Measurements from ENCODE around the gene ZNF784.

Gene ZNF784

DNA sequence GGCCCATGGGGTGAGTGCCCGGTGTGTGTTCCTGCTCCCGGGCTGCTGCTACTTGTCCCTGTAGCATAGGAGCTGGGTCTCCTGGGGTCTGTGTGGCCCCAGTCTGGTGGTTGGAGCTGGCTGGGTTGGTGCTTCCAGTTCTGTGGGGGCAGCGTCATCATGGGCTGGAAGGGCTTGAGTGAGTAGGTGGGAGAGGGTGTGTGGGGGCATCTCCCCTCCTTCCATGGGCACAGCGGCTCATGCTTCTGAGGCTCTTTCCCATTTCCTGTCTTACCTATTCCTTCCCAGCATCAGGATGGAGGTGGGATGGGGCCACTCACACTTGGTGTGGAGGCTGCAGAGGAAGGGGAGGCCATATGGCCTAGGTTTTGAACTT lies 42.6 kb upstream of the ZNF784 start:
- no peak overlapping the region for H3K4me2 ChIP-seq (ENCODE audit: low read length)
- no peaks in the 10 kb centered on the region for H3K9me3 ChIP-seq (replicated peaks; ENCODE audit: low read length)
- H3K9ac ChIP-seq (ENCODE audit: low read depth, low read length) = no peak overlapping the region
- peaks cover 3% of the 10 kb centered on the region for H3K4me1 ChIP-seq (ENCODE audit: control insufficient read depth, insufficient read depth, low read length)
- H3K4me3 ChIP-seq (ENCODE audit: low read length) = no peak overlapping the region
- peaks cover 70% of the 10 kb centered on the region for H3K36me3 ChIP-seq (ENCODE audit: insufficient read depth, low read length)
- H3K27me3 ChIP-seq (ENCODE audit: control insufficient read depth, insufficient read depth, low read length) = no peaks in the 10 kb centered on the region

DNA sequence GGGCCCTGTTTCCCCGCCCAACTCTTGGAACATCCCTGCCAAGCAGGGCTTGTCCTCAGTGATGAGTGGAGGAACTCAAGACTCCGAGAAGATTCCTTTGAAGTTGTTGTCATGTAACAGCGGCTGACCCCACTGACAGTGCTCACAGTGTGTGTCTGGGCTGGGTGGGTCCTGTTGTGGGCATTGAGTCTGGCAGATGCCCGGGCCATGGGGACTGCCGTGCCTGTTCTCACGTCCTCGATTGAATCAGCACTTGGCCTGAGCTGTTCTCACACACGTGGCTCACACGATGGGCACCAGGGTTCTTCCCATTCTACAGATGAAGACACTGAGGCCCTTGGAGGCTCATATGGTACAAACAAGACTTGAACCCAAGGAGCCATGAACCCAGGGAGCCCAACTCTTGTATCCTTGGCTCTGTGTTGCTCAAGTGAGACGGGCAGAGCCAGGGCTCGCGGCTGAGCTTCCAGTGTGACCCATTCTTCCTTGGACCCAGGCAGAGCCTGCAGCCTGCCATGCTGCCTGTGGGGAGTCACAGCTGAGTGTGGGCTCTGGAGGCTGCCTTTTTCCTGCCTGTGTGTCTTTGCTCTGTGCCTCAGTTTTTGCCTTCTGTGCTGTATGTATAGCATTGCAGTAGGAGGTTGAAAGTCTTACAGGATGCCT lies 42.1 kb upstream of the ZNF784 start:
- Histone ChIP-seq H3K4me2 (ENCODE audit: low read length) (no peak overlapping the region), H3K9ac (ENCODE audit: low read depth, low read length) (no peak overlapping the region), H3K9me3 (replicated peaks; ENCODE audit: low read length) (no peaks in the 10 kb centered on the region), H3K4me3 (ENCODE audit: low read length) (no peak overlapping the region), H3K36me3 (ENCODE audit: insufficient read depth, low read length) (peaks cover 75% of the 10 kb centered on the region), H3K27me3 (ENCODE audit: control insufficient read depth, insufficient read depth, low read length) (no peaks in the 10 kb centered on the region), H3K4me1 (ENCODE audit: control insufficient read depth, insufficient read depth, low read length) (peaks cover 2% of the 10 kb centered on the region)

DNA sequence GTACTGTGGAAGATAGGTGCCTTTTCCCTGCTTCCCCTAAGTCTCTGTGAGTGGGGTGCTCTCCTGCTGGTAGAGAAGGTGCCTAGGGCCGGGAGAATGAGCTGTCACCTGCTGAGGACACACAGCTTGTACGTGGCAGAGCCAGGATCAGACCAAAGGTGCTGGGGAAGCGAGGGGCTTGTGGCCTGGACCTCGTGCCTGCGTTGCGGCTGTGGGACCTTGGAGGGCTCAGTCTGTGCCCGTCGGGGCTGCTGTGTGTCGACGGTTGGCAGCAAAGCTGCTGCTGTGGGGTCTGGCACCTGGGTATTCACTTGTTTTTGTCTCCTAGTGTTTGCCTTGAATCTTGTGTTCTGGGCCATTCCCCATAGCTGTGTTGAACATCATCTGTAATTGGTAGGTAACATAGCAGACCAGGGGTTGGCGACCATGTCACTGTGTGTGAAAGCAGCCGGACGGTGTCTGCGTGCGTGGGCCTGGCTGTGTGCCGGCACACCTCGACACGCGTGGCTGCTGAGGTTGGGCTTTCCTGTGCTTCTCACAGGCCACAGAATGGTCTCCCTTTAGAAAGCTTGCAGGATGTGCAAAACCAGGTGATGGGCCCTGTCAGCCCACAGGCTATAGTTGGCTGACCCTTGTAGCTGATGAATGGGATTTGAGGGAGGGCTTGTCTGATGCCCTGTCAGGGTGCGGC lies 39.6 kb upstream of the ZNF784 start:
- no peaks in the 10 kb centered on the region for H3K27me3 ChIP-seq (ENCODE audit: control insufficient read depth, insufficient read depth, low read length)
- no peak overlapping the region for H3K4me3 ChIP-seq (ENCODE audit: low read length)
- no peak overlapping the region for H3K9ac ChIP-seq (ENCODE audit: low read depth, low read length)
- peaks cover 73% of the 10 kb centered on the region for H3K36me3 ChIP-seq (ENCODE audit: insufficient read depth, low read length)
- peaks cover under 1% of the 10 kb centered on the region for H3K4me1 ChIP-seq (ENCODE audit: control insufficient read depth, insufficient read depth, low read length)
- H3K4me2 ChIP-seq (ENCODE audit: low read length) = no peak overlapping the region
- no peaks in the 10 kb centered on the region for H3K9me3 ChIP-seq (replicated peaks; ENCODE audit: low read length)

DNA sequence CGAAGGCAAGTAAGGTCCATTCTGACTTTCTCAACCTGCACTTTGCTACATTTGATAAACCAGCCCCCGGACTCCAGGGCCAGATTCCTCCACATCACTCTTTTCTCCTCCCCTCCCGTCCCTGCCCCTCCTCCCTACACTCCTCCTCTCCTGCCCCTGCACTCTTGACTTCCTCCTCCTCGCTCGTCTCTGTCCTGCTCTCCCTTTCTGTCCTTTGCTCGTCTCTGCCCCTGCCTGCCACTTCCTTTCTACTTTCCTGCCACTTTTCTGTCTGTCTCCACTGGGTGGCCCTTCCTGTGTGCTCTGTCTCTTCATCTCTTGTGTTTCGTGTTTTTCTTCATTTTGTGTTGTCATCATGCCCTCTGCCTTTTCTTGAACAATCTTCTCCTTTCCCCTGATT lies 37.5 kb upstream of the ZNF784 start:
- Histone ChIP-seq H3K9ac (ENCODE audit: low read depth, low read length) (no peak overlapping the region), H3K4me3 (ENCODE audit: low read length) (no peak overlapping the region), H3K4me2 (ENCODE audit: low read length) (no peak overlapping the region), H3K4me1 (ENCODE audit: control insufficient read depth, insufficient read depth, low read length) (peaks cover 21% of the 10 kb centered on the region), H3K9me3 (replicated peaks; ENCODE audit: low read length) (no peaks in the 10 kb centered on the region), H3K36me3 (ENCODE audit: insufficient read depth, low read length) (peaks cover 58% of the 10 kb centered on the region), H3K27me3 (ENCODE audit: control insufficient read depth, insufficient read depth, low read length) (no peaks in the 10 kb centered on the region)

DNA sequence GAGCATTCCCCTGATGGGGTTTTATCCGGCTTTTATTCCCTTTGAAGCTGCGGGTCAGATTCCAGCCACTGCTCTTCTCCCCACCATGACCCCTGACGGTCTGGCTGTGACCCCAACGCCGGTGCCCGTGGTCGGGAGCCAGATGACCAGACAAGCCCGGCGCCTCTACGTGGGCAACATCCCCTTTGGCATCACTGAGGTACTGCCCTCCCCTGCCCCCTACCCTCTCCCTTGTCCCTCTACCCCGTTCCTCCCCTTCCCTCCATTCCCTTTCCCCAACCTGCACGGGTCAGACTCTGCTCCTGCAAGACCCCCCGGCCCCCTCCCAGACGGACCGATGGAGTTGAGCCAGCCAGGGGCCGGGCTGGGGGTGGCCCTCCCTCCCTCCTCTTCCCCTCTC lies 36.6 kb upstream of the ZNF784 start:
- H3K4me2 ChIP-seq (ENCODE audit: low read length) = no peak overlapping the region
- H3K4me1 ChIP-seq (ENCODE audit: control insufficient read depth, insufficient read depth, low read length) = peaks cover 28% of the 10 kb centered on the region
- H3K4me3 ChIP-seq (ENCODE audit: low read length) = no peak overlapping the region
- peaks cover 50% of the 10 kb centered on the region for H3K36me3 ChIP-seq (ENCODE audit: insufficient read depth, low read length)
- no peak overlapping the region for H3K9ac ChIP-seq (ENCODE audit: low read depth, low read length)
- H3K27me3 ChIP-seq (ENCODE audit: control insufficient read depth, insufficient read depth, low read length) = no peaks in the 10 kb centered on the region
- no peaks in the 10 kb centered on the region for H3K9me3 ChIP-seq (replicated peaks; ENCODE audit: low read length)

GRCh38 chr19:55660404-55660803 lies 36.0 kb upstream of the ZNF784 start:
- H3K4me3 ChIP-seq (ENCODE audit: low read length) = no peak overlapping the region
- no peak overlapping the region for H3K9ac ChIP-seq (ENCODE audit: low read depth, low read length)
- no peaks in the 10 kb centered on the region for H3K9me3 ChIP-seq (replicated peaks; ENCODE audit: low read length)
- H3K36me3 ChIP-seq (ENCODE audit: insufficient read depth, low read length) = peaks cover 50% of the 10 kb centered on the region
- H3K4me1 ChIP-seq (ENCODE audit: control insufficient read depth, insufficient read depth, low read length) = peaks cover 28% of the 10 kb centered on the region
- no peak overlapping the region for H3K4me2 ChIP-seq (ENCODE audit: low read length)
- H3K27me3 ChIP-seq (ENCODE audit: control insufficient read depth, insufficient read depth, low read length) = no peaks in the 10 kb centered on the region

DNA sequence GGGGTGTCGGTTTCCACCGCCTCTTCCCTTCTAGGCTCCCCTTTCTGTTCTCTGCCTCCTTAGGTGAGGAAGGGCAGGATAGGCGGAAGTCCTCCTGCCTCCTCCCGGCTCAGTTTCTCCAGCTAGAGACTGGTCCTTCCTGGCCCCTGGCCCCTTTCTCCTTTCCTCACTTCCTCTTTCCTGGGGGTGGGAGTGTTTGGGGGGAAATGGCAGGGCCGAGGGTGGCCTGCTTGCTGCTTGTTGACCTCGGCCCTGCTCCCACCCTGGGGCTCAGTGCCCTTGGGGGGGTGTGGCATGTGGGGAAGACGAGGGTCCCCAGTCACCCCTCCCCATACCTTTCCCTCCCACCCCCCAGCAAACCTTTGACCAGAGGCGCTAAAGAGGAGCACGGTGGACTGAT lies 35.5 kb upstream of the ZNF784 start:
- H3K9me3 ChIP-seq (replicated peaks; ENCODE audit: low read length) = no peaks in the 10 kb centered on the region
- peaks cover 50% of the 10 kb centered on the region for H3K36me3 ChIP-seq (ENCODE audit: insufficient read depth, low read length)
- no peak overlapping the region for H3K9ac ChIP-seq (ENCODE audit: low read depth, low read length)
- H3K27me3 ChIP-seq (ENCODE audit: control insufficient read depth, insufficient read depth, low read length) = no peaks in the 10 kb centered on the region
- peaks cover 28% of the 10 kb centered on the region for H3K4me1 ChIP-seq (ENCODE audit: control insufficient read depth, insufficient read depth, low read length)
- H3K4me3 ChIP-seq (ENCODE audit: low read length) = no peak overlapping the region
- no peak overlapping the region for H3K4me2 ChIP-seq (ENCODE audit: low read length)

DNA sequence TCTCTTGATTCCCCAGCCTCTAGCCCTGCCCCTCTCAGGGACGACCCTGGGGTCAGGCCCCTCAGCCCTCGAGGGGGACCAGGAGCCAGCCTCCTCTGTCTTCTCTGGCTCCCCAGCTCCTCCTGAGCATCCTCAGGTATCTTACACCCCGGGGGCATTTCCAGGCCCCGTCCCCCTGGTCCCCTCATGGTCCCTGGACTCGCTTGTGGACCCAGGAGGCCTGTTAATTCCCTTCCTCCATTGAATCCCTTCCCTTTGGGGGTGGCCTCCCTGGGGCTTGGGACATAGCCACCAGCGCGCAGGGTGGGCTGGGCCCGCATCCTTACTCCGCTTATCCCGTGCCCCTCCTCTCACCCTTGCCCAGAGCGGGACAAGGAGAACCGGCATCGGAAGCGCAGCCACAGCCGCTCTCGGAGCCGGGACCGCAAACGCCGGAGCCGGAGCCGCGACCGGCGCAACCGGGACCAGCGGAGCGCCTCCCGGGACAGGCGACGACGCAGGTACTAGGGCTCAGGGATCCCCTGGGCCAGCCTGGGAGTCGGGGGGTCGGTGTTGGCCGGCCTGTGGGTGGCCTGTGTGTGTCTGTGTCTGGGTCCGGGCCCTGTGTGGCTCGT lies 34.6 kb upstream of the ZNF784 start:
- peaks cover 44% of the 10 kb centered on the region for H3K36me3 ChIP-seq (ENCODE audit: insufficient read depth, low read length)
- no peaks in the 10 kb centered on the region for H3K27me3 ChIP-seq (ENCODE audit: control insufficient read depth, insufficient read depth, low read length)
- H3K4me2 ChIP-seq (ENCODE audit: low read length) = peak overlapping the region; percentile 90
- H3K9ac ChIP-seq (ENCODE audit: low read depth, low read length) = no peak overlapping the region
- no peak overlapping the region for H3K4me3 ChIP-seq (ENCODE audit: low read length)
- H3K9me3 ChIP-seq (replicated peaks; ENCODE audit: low read length) = no peaks in the 10 kb centered on the region
- H3K4me1 ChIP-seq (ENCODE audit: control insufficient read depth, insufficient read depth, low read length) = peaks cover 28% of the 10 kb centered on the region

GRCh38 chr19:55656988-55657747 lies 32.8 kb upstream of the ZNF784 start:
- Histone ChIP-seq H3K9me3 (replicated peaks; ENCODE audit: low read length) (no peaks in the 10 kb centered on the region), H3K27me3 (ENCODE audit: control insufficient read depth, insufficient read depth, low read length) (no peaks in the 10 kb centered on the region), H3K36me3 (ENCODE audit: insufficient read depth, low read length) (peaks cover 31% of the 10 kb centered on the region), H3K4me3 (ENCODE audit: low read length) (peak overlapping the region; percentile 93), H3K4me1 (ENCODE audit: control insufficient read depth, insufficient read depth, low read length) (peaks cover 28% of the 10 kb centered on the region), H3K9ac (ENCODE audit: low read depth, low read length) (peak overlapping the region; percentile 99), H3K4me2 (ENCODE audit: low read length) (peak overlapping the region; percentile 90)

- Histone ChIP-seq H3K9me3 (replicated peaks; ENCODE audit: low read length) (no peaks in the 10 kb centered on the region), H3K36me3 (ENCODE audit: insufficient read depth, low read length) (peaks cover 26% of the 10 kb centered on the region), H3K27me3 (ENCODE audit: control insufficient read depth, insufficient read depth, low read length) (no peaks in the 10 kb centered on the region), H3K4me1 (ENCODE audit: control insufficient read depth, insufficient read depth, low read length) (peaks cover 28% of the 10 kb centered on the region), H3K4me2 (ENCODE audit: low read length) (peak overlapping the region; percentile 90), H3K9ac (ENCODE audit: low read depth, low read length) (peak overlapping the region; percentile 99), H3K4me3 (ENCODE audit: low read length) (peak overlapping the region; percentile 93)
Observed at GRCh38 chr19:55656552-55656951, 32.2 kb upstream of the ZNF784 start.

DNA sequence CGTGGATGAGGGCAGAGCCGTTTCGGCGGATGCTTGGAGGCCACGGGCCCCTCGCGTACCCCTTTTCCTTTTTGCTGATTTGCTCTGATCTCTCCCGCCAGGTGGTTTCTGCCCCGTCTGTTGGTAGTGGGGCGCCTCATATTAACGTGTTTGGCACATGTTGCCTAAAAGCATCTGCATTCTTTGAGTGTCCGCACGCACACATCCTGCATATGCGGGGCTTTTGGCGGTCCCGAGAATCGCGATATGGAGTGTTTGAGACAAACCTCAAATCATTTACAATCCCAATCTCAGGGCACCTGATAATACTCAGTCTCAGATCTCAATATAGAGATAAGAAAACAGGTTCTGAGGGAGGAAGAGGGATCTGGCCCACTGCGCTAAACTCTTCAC lies 31.3 kb upstream of the ZNF784 start:
- Histone ChIP-seq H3K4me1 (ENCODE audit: control insufficient read depth, insufficient read depth, low read length) (peaks cover 28% of the 10 kb centered on the region), H3K9me3 (replicated peaks; ENCODE audit: low read length) (no peaks in the 10 kb centered on the region), H3K27me3 (ENCODE audit: control insufficient read depth, insufficient read depth, low read length) (no peaks in the 10 kb centered on the region), H3K4me2 (ENCODE audit: low read length) (peak overlapping the region; percentile 90), H3K9ac (ENCODE audit: low read depth, low read length) (peak overlapping the region; percentile 99), H3K36me3 (ENCODE audit: insufficient read depth, low read length) (peaks cover 24% of the 10 kb centered on the region), H3K4me3 (ENCODE audit: low read length) (peak overlapping the region; percentile 93)

Data from skeletal muscle satellite cell (primary cell).